ENCODE data around the gene RUVBL2.

DNA sequence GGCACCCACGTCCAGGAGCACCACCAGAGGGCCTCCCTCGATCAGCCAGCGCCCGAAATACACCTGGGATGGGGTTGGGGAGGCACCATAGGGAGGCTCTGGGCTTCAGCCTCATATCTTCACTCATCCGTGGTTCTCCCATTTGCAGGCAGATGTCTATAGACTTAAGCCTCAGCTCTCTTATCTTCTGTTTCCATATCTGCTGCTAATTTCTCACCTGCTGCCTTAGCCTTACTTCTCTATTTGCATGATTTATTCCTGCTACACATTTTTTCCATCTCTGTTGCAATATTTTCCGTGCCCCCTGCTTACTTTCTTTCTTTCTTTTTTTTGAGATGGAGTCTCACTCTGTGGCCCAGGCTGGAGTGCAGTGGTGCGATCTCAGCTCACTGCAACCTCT is 6.4 kb upstream of the RUVBL2 start:
- TF ChIP-seq GATA2 (IDR thresholded peaks at IDR 0.05; ENCODE audit: low read depth, low read length) = no peak
- TF ChIP-seq GATA3 (IDR thresholded peaks at IDR 0.05; ENCODE audit: low read depth, low read length) = no peak
